ENCODE data around the gene WDR47. TPM values are rescaled to one million over a fixed set of nuclear protein-coding genes. Genes with fewer than 3 reads are reported as not detected.

WDR47 gene
- total RNA-seq, 1 donor = 25.5 TPM

GRCh38 chr1:108955881-108956280 is 86.0 kb downstream of the WDR47 start:
- no peak for TF ChIP-seq CTCF (IDR thresholded peaks at IDR 0.05; ENCODE audit: insufficient read depth, low read depth, low read length)
- no peak for DNase-seq (ENCODE audit: low read depth)
- no peak overlapping the region for H3K4me3 ChIP-seq (ENCODE audit: low read depth, low read length)

GRCh38 chr1:108955111-108955510 is 86.8 kb downstream of the WDR47 start:
- no peak for TF ChIP-seq CTCF (IDR thresholded peaks at IDR 0.05; ENCODE audit: insufficient read depth, low read depth, low read length)
- H3K4me3 ChIP-seq (ENCODE audit: low read depth, low read length) = no peak overlapping the region
- no peak for DNase-seq (ENCODE audit: low read depth)

GRCh38 chr1:108953452-108953851 is 88.5 kb downstream of the WDR47 start:
- TF ChIP-seq CTCF (IDR thresholded peaks at IDR 0.05; ENCODE audit: insufficient read depth, low read depth, low read length) = no peak
- DNase-seq (ENCODE audit: low read depth) = no peak
- H3K4me3 ChIP-seq (ENCODE audit: low read depth, low read length) = no peak overlapping the region

DNA sequence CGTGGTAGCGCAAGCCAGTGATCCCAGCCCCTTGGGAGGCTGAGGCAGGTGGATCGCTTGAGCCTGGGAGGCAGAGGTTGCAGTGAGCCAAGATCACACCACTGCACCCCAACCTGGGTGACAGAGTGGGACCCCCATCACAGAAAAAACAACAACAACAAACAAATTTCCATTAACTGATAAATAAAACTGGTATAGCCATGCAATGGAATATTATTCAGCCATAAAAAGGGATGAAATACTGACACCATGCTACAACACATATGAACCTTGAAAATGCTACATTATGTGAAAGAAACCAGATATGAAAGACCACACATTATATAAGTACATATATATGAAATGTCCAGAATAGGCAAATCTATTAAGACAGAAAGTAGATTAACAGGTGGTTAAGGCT is 90.7 kb downstream of the WDR47 start:
- DNase-seq (ENCODE audit: low read depth) = no peak
- TF ChIP-seq CTCF (IDR thresholded peaks at IDR 0.05; ENCODE audit: insufficient read depth, low read depth, low read length) = no peak
- no peak overlapping the region for H3K4me3 ChIP-seq (ENCODE audit: low read depth, low read length)

DNA sequence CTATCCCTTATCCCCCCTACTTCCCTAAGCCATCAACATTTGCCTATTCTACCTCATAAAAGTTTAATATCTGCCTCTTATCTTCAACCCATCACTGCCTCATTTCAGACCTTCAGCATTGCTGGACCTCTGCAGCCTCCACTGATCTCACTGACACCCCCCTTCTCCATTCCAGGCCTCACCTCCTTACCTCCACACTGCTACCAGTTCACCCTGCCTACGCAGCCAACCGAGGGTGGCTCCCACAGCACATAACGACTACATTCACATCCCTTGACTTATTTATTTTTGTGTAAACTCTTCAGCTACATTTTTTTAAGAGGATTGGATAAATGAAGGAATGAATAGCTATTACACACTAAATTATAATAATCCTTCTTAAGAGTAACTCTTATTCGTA is 92.9 kb downstream of the WDR47 start:
- DNase-seq (ENCODE audit: low read depth) = no peak
- no peak overlapping the region for H3K4me3 ChIP-seq (ENCODE audit: low read depth, low read length)
- TF ChIP-seq CTCF (IDR thresholded peaks at IDR 0.05; ENCODE audit: insufficient read depth, low read depth, low read length) = no peak

- peak; percentile 6 for DNase-seq (ENCODE audit: low read depth)
- no peak for TF ChIP-seq CTCF (IDR thresholded peaks at IDR 0.05; ENCODE audit: insufficient read depth, low read depth, low read length)
- H3K4me3 ChIP-seq (ENCODE audit: low read depth, low read length) = peak overlapping the region; percentile 17
Measured at GRCh38 chr1:108947871-108948525, 93.9 kb downstream of the WDR47 start.

- no peak overlapping the region for H3K4me3 ChIP-seq (ENCODE audit: low read depth, low read length)
- no peak for TF ChIP-seq CTCF (IDR thresholded peaks at IDR 0.05; ENCODE audit: insufficient read depth, low read depth, low read length)
Measured at GRCh38 chr1:108936170-108936569, 105.7 kb downstream of the WDR47 start.

More at GRCh38 chr1:108936170-108936569, 105.7 kb downstream of the WDR47 start:
- no peak for DNase-seq (ENCODE audit: low read depth)
